ENCODE results near the gene PNPLA2.

The PNPLA2 gene, protein sequence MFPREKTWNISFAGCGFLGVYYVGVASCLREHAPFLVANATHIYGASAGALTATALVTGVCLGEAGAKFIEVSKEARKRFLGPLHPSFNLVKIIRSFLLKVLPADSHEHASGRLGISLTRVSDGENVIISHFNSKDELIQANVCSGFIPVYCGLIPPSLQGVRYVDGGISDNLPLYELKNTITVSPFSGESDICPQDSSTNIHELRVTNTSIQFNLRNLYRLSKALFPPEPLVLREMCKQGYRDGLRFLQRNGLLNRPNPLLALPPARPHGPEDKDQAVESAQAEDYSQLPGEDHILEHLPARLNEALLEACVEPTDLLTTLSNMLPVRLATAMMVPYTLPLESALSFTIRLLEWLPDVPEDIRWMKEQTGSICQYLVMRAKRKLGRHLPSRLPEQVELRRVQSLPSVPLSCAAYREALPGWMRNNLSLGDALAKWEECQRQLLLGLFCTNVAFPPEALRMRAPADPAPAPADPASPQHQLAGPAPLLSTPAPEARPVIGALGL

DNA sequence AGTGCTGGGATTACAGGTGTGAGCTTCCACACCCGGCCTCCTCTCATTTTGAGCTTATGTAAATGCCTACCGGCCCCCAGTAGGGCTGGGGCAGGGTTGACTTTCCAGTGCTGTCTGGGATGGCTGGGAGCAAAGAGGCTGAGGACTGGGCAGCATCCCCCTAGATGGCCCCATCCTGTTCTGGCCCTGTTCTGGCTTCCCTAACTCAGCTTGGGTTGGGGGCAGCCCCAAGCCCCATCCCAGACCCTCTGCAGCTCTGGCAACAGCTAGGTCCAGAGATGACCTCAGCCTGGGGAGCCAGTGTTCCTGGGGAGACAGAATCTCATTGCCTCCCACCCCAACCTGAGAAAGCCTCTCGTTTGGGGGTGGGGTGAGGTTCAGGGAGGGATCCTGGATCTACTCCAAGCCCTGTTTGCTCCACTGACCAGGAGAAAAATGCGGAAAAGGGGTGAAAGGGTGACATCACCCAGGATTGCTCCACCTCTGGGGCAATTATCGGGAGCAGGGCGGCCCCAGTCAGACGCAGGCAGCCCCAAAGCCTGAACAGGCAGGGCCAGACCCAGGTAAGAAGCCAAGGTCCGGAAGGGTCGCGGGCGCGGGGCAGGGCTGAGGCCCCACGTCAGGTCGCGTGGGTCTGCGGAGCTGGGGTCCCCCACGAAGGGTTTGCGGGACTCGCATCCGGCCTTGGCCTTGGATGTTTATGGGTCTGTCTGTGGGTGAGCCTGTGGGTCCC lies at the start of gene PNPLA2:
Gene PNPLA2 (plus strand): TSS at position 519 of the 733 bp plus-strand sequence. CDS start 805 bp downstream, outside the sequence.
- DNase-seq: no peak

- DNase-seq: no peak
Measured at GRCh38 chr11:769887-770641, 48.6 kb upstream of the PNPLA2 start.

- no peak for DNase-seq
Measured at GRCh38 chr11:770642-771616, 47.8 kb upstream of the PNPLA2 start.

DNA sequence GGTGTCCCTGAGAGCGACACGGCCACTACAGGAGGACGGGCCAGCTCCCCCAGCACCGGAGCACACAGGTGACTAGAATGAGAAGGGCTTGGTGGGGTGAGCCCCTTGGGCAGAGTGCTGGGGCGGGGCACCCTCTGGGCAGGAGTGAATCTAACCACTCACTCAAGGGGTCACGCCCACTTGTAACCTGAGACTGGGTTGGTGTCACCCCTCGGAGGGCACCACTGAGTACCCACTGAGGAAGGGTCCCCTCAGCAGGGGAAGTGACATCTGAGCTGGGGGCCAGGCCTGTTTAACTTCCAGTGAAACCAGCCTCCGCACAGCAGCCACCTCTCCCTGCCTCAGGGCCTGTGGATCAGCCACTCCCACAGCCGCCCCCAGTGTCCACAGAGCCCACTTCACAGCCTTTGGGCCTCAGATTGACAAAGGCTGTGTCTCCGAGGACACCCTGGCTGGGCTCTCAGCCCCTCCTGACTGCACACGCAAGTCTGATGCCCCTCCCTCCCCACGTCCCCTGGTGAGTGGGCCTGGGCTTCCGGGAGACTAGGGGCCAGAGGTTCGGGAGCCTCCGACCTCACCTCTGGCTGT lies 47.0 kb upstream of the PNPLA2 start:
- DNase-seq: no peak

DNA sequence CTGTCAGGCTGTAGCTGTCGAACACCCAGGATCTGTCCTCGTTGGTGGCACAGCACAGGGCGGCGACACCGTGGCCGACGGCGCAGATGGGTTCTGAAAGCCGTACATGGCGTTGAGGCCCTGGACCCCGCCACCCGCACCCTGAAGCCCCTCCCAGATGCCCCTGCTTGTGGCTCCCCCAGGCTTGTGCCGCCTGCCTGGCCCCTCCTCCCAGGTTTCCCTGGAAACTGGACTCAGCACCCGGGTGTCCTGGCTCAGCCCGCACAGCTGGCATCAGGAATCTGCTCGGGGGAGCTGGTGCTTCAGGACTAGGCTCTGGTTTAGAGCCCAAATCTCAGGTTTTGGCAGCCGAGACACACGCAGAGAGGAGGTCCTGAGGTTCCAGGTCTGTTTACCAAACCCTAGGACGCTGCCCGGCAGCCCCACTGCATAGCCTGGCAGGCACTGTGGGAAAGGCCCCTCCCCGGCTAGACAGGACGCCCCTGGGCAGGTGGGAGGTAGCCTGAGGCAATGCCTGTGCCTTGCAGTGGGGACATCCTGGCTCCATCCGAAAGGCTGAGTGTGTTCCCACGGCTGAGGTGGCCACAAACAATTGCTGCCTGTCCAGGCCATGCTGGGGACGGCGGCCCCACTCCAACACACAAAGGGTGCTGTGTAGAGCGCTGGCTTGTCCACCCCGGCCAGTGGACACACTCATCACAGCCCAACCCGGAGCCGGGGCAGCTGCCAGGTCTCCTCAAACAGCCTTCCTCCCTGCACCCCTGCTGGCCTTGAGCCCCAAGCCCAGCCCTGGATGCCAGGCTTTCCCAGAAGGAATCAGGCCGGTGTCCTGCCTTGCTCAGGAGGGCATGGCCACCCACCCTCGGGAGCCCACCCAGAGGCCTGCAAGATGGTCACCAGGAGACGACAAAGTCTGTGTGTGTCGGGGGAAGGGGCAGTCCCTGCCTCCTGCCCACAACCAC lies 46.0 kb upstream of the PNPLA2 start:
- no peak for DNase-seq

- no peak for DNase-seq
Measured at GRCh38 chr11:773425-773824, 45.3 kb upstream of the PNPLA2 start.

DNA sequence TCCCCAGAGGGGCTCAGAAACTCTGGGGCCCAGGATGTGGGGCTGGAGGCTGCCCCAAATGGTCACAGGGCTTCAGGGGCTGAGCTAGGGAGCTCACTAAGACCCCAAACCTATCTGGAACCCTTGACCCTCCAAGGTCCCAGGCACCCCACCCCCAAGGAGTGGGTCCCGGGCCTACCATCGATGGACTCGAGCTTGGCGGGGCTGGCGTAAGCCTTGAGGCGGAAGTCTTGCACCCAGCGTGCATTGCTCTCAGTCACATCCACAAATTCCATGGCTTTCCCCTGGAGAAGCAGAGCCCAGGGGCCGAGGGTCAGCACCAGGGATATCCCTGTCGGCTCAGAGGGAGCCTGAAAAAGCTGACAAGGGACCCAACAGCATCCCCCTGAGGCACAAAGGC lies 44.9 kb upstream of the PNPLA2 start:
- DNase-seq: no peak

DNA sequence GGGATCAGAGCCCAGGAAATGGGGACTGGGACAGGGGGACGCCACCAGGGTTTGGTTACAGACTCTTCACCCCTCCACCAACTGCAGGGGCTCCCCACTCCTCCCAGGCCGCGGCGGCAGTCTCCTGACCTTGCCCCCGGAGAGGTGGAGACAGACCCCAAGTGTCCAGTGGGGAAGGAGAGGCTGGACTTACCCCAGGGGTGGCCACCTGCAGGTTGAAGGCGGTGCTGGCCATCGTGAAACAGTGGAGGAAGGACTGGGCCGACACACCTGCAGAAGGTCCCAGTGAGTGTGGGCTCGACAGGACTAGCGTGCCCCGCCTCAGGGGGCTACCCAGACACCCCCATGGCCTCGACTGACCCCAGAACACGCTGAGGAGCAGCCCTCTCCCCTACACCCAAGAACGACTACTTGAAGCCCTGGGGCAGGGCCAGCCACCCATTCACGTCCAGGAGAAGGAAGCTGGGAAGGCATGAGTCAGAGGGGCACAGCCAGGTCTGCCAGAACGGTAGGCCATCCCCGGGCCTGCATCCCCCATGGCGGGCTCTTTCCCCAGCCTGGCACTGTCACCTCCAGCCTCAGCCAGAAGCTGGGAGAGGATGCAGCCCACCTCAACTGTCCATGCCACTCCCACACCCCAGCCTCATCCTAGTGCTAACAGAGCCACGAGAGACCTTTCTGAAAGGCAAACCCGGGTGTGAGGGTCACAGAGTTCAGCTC lies 43.7 kb upstream of the PNPLA2 start:
- no peak for DNase-seq

DNA sequence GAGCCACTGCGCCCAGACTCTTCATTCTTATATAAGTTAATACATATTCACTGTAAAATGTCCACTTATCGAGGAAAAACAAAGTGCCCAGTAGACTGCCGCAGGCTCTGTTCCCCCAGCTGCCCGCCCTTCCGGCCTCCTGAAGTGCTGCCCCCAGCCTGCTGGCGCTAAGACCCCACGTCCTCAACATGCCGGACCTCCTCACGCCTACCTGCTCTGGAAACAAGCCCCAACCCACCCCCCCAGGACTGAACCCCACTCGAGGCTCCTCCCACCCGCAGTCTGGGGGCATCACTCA lies 42.5 kb upstream of the PNPLA2 start:
- DNase-seq: no peak

- DNase-seq: no peak
Measured at GRCh38 chr11:776561-777287, 42.0 kb upstream of the PNPLA2 start.

DNA sequence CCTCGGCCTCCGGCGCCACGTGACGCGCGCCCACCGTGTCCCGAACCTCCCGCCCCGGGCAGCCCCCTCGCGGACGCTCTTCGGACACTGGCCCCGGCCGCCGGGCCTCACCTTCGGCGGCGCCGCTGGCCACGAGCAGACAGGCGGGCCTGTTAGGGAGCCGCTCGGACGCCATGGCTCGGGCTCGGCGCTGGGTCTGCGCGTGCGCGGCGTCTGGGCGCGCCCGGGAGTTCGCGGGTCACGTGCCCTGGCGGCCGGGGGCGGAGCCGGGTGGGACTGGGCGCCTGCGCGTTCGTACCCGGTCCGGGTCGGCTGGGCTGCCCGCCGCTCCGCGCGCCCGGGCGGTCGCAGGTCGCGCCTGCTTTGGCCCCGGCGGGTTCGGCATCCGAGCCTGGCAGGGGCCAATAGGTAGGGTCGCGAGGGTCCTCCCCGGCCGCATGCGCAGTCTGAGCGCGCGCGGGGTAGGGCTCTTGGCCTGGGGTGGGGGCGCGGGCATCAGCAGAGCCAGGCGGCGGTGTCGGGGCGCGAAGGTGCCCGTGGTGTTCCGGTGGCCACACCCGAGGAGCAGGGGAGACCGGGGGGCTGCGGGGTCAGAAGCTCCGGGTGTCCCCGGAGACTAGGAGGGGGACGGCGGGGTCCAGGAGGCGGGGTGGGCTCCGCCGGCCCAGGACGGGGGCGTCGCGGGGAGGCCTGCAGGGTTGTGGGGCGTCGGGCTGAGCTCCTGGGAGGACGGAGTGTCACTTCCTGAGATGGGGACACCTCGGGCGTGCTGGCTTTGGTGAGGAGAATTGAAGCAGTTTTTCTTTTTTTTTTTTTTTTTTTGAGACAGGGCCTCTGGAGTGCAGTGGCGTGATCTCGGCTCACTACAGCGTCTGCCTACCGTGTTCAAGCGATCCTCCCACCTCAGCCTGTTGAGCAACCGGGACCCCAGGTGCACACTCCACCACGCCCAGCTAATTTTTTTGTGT lies 41.1 kb upstream of the PNPLA2 start, which contains the start of gene GATD1:
Gene GATD1 (minus strand): TSS at position 200 of the 968 bp plus-strand sequence. CDS start 25 bp downstream, at position 175.
- peak; percentile 97 for DNase-seq

DNA sequence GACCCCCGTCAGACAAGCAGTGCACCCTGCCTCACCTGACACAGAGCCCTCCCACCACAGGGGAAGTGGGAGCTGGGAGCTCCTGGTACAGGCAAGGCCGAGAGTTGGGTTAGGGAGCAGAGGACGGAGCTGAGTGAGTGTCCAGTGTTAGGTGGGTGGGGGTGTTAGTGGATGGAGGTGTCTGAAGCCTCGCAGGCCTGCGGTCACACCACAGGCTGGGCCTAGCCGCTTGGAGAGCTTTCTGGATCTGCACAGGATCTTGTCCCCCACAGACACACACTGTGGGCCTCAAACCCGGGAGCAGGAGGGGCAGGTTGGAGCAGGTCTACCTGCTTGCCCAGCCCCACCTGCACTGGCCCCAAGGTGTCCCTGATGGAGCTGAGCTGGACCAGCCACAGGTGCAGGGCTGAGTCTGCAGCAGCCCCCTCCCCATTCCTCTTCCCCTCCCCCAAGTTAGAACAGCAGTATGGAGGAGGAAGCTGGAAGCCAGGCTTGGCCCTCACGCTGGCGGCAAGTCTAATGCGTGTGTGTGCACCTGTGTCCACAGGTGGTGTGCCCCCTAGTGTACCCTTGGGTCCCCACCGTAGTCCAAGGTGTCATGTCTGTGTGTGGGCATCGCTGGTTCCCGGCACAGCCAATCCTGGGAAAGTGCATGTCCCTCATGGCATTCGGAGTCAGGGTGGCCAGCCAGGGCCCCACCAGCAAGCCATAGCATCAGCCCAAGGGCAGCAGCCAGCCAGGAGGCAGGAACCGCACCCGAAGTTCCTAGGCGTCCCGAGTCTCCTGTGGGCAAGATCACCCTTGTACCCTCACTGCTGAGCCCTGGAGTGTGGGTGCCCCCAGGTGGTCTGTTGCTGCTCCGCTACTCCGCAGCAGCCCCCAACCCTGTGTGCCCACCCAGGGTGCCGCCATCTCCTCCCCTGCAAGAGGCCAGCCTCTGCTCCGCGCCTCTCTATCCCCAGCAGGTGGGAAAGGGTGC lies 39.4 kb upstream of the PNPLA2 start:
- no peak for DNase-seq

DNA sequence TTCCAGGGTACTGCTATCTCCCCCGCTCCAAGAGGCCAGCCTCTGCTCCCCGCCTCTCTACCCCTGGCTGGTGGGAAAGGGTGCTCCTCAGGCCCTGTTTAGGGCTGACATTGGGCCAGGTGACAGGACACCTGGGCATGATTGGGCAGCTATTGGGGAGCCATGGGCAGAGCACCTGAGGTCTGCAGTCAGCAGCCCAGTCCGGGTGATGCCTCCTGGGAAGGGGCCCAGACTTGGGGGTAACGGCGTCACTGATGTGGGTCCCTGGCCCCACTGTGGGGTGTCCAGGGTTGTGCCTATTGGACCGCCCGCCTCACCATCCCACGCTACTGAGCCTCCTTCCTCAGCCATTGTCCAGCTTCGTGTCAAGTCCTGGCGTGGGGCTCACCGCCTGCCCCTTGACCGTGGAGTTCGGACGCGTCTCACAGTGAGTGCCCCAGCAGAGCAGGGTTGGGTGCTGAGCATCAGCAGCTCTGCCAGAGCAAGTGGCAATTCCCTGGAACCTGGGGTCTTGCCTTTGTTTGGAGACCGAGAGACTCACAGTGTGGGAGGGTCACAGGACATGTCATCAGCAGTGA lies 38.7 kb upstream of the PNPLA2 start:
- DNase-seq: no peak

DNA sequence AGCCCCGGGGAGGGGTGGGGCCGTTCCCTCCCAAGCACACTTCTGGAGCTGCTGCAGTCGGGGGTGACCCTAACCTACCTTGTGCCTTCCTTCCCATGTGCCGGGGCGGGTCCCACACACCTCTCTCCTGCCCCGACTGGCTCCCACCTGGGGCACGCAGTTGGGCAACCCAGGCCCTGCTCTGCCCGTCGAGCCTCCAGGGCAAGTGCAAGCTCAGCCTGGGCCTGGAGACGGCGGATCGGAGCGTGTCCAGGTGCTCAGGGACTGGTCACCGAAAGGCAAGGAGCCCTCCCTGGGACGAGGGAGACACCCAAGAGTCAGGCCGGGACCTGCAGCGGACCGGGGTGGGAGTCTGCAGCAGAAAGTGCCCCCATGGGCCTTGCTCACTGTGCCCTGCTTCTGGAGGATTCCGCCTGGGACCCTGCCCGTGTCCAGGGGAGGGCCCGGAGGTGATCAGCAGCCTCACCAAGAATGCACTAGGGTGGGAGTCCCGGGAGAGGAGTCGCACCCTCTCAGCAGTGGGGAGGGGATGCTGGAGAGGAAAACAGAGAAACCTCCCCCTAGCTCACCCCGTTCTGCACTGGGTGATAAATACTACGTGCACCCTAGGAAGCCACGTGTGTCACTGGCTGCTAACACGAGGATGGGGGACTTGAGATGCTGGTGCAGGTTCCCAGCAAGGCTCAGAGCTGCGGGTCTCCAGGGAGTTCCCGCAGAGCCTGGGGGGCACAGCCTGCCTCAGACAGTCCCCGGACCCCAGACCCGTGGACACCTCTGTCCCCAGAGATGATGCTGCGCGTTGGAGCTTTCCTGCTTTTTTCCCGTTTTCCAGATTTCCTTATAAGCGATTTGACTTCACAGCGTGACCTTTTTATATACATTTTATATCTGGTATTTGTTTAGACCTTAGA lies 36.2 kb upstream of the PNPLA2 start:
- no peak for DNase-seq

DNA sequence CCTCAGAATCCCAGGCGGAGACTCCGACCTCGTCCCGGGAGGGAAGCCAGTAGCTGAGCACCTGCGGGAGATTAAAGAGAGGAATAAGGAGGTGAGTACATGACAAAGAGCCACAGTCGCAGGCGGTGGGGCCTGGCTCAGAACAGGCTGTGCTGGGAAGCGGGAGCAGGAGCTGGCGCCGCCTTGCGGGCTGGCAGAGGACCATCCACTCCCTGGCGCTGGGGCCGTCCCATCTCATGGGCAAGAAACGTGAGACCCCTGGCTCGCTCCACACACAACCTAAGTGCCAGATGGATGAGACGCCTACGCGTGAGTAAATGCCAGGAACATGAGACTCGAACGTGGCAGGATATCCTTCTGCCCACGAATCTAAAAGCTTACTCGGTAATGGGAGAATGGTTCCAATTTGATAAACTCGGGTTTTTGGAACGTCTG lies 35.1 kb upstream of the PNPLA2 start:
- DNase-seq: no peak
